ENCODE results near the gene CYB5D1.

The CYB5D1 gene

DNA sequence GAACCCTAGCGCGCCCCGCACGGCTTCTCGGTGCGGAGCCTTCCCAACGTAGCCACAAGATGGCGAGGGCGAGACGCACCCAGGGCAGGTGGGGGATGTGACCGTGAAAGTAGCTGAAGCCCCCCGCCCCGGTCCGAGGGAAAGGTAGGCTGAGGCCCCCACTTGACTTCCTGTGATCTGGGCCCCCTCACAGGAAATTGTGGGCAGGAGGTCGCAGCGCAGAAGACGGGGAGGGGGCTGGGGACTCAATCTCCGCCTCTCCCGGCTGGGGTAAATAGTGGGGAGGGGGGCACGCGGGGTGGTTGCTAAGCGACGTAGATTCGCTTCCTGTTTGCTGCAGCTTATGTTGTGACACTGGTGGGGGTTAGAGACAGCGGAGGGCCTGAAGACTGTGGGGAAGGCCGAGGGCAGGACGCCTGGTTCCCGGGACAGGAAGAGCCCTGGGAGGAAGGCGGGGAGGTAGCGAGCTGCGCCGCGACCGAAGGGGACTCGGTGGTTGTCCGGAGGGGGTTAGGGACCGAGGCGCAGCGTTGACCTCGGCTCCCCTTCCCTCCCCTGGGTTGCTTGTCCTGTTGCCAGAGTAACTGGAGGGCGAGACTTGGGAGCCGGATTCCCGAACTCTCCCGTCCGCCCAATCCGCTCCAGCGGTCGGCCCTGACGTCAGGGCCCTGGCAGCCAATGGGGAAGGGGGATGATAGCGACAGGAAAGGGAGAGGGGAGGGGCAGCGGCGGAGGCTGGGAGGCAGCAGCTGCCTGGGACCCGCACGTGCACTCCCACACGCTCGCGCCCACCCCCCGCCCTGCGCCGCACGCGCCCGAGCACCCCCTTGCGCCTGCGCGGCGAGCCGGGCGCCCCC, 22.6 kb upstream of the CYB5D1 start:
- H3K4me3 ChIP-seq (ENCODE audit: low read length) = peak overlapping the region; percentile 83
- no peaks in the 10 kb centered on the region for H3K36me3 ChIP-seq (ENCODE audit: control insufficient read depth, low read depth, low read length)
- H3K4me1 ChIP-seq (ENCODE audit: control insufficient read depth, low read depth, low read length) = peaks cover 22% of the 10 kb centered on the region
- H3K9me3 ChIP-seq (ENCODE audit: control insufficient read depth, low read depth, low read length) = no peaks in the 10 kb centered on the region
- peak overlapping the region; percentile 19 for H3K27ac ChIP-seq (ENCODE audit: low read length)
- peak overlapping the region; percentile 69 for H3K9ac ChIP-seq (ENCODE audit: low read length)
- H3K27me3 ChIP-seq (ENCODE audit: control insufficient read depth, insufficient read depth, low read length) = peaks cover 50% of the 10 kb centered on the region

GRCh38 chr17:7835814-7836595, 21.8 kb upstream of the CYB5D1 start:
- peaks cover 22% of the 10 kb centered on the region for H3K4me1 ChIP-seq (ENCODE audit: control insufficient read depth, low read depth, low read length)
- H3K27me3 ChIP-seq (ENCODE audit: control insufficient read depth, insufficient read depth, low read length) = peaks cover 51% of the 10 kb centered on the region
- H3K27ac ChIP-seq (ENCODE audit: low read length) = peak overlapping the region; percentile 59
- H3K9me3 ChIP-seq (ENCODE audit: control insufficient read depth, low read depth, low read length) = no peaks in the 10 kb centered on the region
- no peaks in the 10 kb centered on the region for H3K36me3 ChIP-seq (ENCODE audit: control insufficient read depth, low read depth, low read length)
- H3K4me3 ChIP-seq (ENCODE audit: low read length) = peak overlapping the region; percentile 83
- peak overlapping the region; percentile 69 for H3K9ac ChIP-seq (ENCODE audit: low read length)

DNA sequence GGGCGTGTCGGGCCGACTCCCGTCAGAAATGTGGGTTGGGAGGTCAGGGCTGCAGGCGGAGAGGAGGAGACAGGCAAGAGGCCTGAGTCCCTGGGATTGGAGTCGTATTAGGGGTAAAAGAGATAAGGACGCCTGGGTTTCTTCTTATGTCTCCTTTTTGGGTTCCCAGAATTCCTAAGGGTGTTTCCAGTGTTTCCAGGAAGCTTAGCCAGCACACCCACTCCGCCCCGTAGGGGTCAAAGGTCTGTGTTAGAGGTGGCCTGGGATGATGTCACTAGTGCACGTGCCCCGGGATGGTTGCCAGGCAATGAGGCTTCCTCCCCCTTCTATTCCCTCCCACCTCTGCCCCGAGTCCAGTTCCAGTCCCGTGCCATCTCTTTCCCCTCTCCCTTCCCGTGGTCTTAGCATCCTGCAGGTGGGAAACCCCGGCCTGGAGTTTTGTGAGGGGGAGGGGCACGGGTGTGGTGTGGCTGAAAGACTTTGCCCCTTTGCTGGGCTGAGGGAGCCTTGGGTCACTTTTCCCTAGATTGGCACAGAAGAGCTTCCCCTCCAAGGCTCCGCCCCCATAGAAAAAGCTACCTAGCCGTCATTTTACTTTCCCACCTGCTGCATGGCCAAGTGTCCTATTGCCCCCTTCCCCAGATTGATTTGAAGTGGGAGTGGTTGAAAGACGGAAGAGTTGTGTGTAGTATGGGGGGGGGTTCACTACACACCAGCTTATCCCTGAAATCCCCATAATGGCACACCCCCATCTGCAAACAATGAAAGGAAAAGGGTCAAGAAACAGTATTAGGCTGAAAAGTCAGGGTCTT, 21.0 kb upstream of the CYB5D1 start:
- H3K9me3 ChIP-seq (ENCODE audit: control insufficient read depth, low read depth, low read length) = no peaks in the 10 kb centered on the region
- H3K4me1 ChIP-seq (ENCODE audit: control insufficient read depth, low read depth, low read length) = peaks cover 27% of the 10 kb centered on the region
- peaks cover 48% of the 10 kb centered on the region for H3K27me3 ChIP-seq (ENCODE audit: control insufficient read depth, insufficient read depth, low read length)
- H3K9ac ChIP-seq (ENCODE audit: low read length) = peak overlapping the region; percentile 69
- peak overlapping the region; percentile 83 for H3K4me3 ChIP-seq (ENCODE audit: low read length)
- H3K27ac ChIP-seq (ENCODE audit: low read length) = peak overlapping the region; percentile 59
- no peaks in the 10 kb centered on the region for H3K36me3 ChIP-seq (ENCODE audit: control insufficient read depth, low read depth, low read length)

DNA sequence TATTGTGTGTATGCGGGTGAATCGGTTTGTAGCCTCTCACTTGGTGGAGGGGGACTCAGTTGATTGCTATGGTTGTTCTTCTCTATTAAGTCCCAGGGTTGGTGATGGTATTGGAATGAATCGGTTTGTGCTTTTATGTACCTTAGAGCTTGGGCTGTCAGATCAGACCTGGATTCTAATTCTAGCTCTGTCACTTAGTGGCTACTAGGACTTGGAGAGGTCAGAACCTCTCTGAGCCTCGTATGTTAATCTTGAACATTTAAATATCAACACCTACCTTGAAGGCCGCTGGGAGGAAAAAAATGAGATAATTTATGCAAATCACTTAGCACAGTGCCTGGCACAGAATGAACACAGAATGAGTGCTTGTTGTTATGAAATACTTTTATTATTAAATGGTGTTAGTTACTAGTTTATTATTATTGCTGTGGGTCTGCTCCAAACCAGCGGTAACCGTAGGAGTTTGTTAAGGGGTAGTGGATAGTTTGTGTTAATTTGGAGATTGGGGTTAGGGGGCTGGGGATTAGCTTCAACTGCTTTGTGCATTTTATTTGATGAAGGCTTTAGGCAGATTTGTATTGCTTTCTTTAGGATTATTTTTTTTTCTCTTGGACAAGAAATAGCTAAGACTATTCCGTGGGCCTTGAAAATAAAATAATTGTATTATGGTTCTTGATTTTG, 20.3 kb upstream of the CYB5D1 start:
- Histone ChIP-seq H3K9me3 (ENCODE audit: control insufficient read depth, low read depth, low read length) (no peaks in the 10 kb centered on the region), H3K27ac (ENCODE audit: low read length) (no peak overlapping the region), H3K4me3 (ENCODE audit: low read length) (peak overlapping the region; percentile 50), H3K36me3 (ENCODE audit: control insufficient read depth, low read depth, low read length) (no peaks in the 10 kb centered on the region), H3K9ac (ENCODE audit: low read length) (no peak overlapping the region), H3K4me1 (ENCODE audit: control insufficient read depth, low read depth, low read length) (peaks cover 27% of the 10 kb centered on the region), H3K27me3 (ENCODE audit: control insufficient read depth, insufficient read depth, low read length) (peaks cover 45% of the 10 kb centered on the region)

- no peak overlapping the region for H3K27ac ChIP-seq (ENCODE audit: low read length)
- no peaks in the 10 kb centered on the region for H3K36me3 ChIP-seq (ENCODE audit: control insufficient read depth, low read depth, low read length)
- no peaks in the 10 kb centered on the region for H3K9me3 ChIP-seq (ENCODE audit: control insufficient read depth, low read depth, low read length)
- peak overlapping the region; percentile 50 for H3K4me3 ChIP-seq (ENCODE audit: low read length)
- no peak overlapping the region for H3K9ac ChIP-seq (ENCODE audit: low read length)
- peaks cover 44% of the 10 kb centered on the region for H3K27me3 ChIP-seq (ENCODE audit: control insufficient read depth, insufficient read depth, low read length)
- H3K4me1 ChIP-seq (ENCODE audit: control insufficient read depth, low read depth, low read length) = peaks cover 24% of the 10 kb centered on the region
These were observed 19.4 kb upstream of the CYB5D1 start for GRCh38 chr17:7838090-7839075.

GRCh38 chr17:7839190-7839875, 18.5 kb upstream of the CYB5D1 start:
- H3K4me1 ChIP-seq (ENCODE audit: control insufficient read depth, low read depth, low read length) = peaks cover 21% of the 10 kb centered on the region
- H3K9me3 ChIP-seq (ENCODE audit: control insufficient read depth, low read depth, low read length) = no peaks in the 10 kb centered on the region
- H3K9ac ChIP-seq (ENCODE audit: low read length) = no peak overlapping the region
- no peak overlapping the region for H3K4me3 ChIP-seq (ENCODE audit: low read length)
- peaks cover 46% of the 10 kb centered on the region for H3K27me3 ChIP-seq (ENCODE audit: control insufficient read depth, insufficient read depth, low read length)
- H3K36me3 ChIP-seq (ENCODE audit: control insufficient read depth, low read depth, low read length) = no peaks in the 10 kb centered on the region
- no peak overlapping the region for H3K27ac ChIP-seq (ENCODE audit: low read length)

GRCh38 chr17:7839876-7840261, 17.9 kb upstream of the CYB5D1 start:
- H3K27ac ChIP-seq (ENCODE audit: low read length) = no peak overlapping the region
- no peak overlapping the region for H3K9ac ChIP-seq (ENCODE audit: low read length)
- H3K27me3 ChIP-seq (ENCODE audit: control insufficient read depth, insufficient read depth, low read length) = peaks cover 46% of the 10 kb centered on the region
- H3K9me3 ChIP-seq (ENCODE audit: control insufficient read depth, low read depth, low read length) = no peaks in the 10 kb centered on the region
- no peak overlapping the region for H3K4me3 ChIP-seq (ENCODE audit: low read length)
- H3K4me1 ChIP-seq (ENCODE audit: control insufficient read depth, low read depth, low read length) = peaks cover 21% of the 10 kb centered on the region
- no peaks in the 10 kb centered on the region for H3K36me3 ChIP-seq (ENCODE audit: control insufficient read depth, low read depth, low read length)

- Histone ChIP-seq H3K27ac (ENCODE audit: low read length) (no peak overlapping the region), H3K9me3 (ENCODE audit: control insufficient read depth, low read depth, low read length) (no peaks in the 10 kb centered on the region), H3K4me3 (ENCODE audit: low read length) (no peak overlapping the region), H3K4me1 (ENCODE audit: control insufficient read depth, low read depth, low read length) (peaks cover 21% of the 10 kb centered on the region), H3K9ac (ENCODE audit: low read length) (no peak overlapping the region), H3K27me3 (ENCODE audit: control insufficient read depth, insufficient read depth, low read length) (peaks cover 49% of the 10 kb centered on the region), H3K36me3 (ENCODE audit: control insufficient read depth, low read depth, low read length) (no peaks in the 10 kb centered on the region)
These were observed 17.4 kb upstream of the CYB5D1 start for GRCh38 chr17:7840441-7840840.

DNA sequence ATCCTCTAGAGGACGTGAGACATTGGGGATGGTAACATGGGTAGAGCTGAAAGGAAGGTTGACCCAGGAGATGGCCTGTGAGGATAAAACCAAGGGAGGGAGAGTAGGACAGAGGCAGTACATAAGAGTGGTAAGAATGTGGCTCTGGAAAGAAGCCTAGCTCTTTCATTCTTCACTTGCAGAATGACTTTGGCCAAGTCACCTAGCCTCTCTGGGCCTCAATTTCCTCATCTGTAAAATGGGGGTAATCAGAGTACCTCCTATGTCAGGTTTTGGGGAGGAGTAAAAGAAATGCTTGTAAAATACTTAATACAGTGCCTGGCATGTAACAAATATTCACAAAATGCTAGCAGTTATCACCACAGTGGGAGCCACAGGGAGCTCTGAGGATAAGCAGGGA, 16.9 kb upstream of the CYB5D1 start:
- no peak overlapping the region for H3K9ac ChIP-seq (ENCODE audit: low read length)
- H3K27me3 ChIP-seq (ENCODE audit: control insufficient read depth, insufficient read depth, low read length) = peaks cover 52% of the 10 kb centered on the region
- no peaks in the 10 kb centered on the region for H3K9me3 ChIP-seq (ENCODE audit: control insufficient read depth, low read depth, low read length)
- no peak overlapping the region for H3K27ac ChIP-seq (ENCODE audit: low read length)
- peak overlapping the region; percentile 76 for H3K4me3 ChIP-seq (ENCODE audit: low read length)
- H3K36me3 ChIP-seq (ENCODE audit: control insufficient read depth, low read depth, low read length) = no peaks in the 10 kb centered on the region
- H3K4me1 ChIP-seq (ENCODE audit: control insufficient read depth, low read depth, low read length) = peaks cover 21% of the 10 kb centered on the region
